Common myeloid progenitor, CD34-positive (primary cell): ENCODE data around the gene BTN2A1.
"Not testable (repeated sequence)": the region's sequence is repeated elsewhere in the genome, so short reads cannot be mapped to it uniquely, and the experiment has no call there.

Source experiments
- CTCF ChIA-PET: fragments of 350-600 bp; sonication (Branson Sonifier 250); formaldehyde crosslinking; loops from one replicate; lab custom pipeline; 2021; ENCODE audit warnings: antibody characterized with exemption; lab: Charles Lee
- POLR2A ChIA-PET: fragments of 350-600 bp; sonication (Branson Sonifier 250); formaldehyde crosslinking; loops from one replicate; lab custom pipeline; 2021; ENCODE audit warnings: antibody characterized with exemption; lab: Charles Lee
- DNase-seq, 3 donors: peaks; one replicate each; pipeline versions ENCODE4 v3.0.0 to v3.0.0-alpha.2; 2013
- H3K27ac ChIP-seq, 2 experiments: 1 replicate in 1 of 2; 2 replicates in 1 of 2; pipeline ENCODE4 v1.7.0; 2013; ENCODE audit warnings: inconsistent platforms in 2 of 2, low read length in 2 of 2, mild to moderate bottlenecking in 2 of 2, low read depth in 1 of 2, moderate library complexity in 1 of 2; ENCODE audit not compliant: severe bottlenecking in 2 of 2, insufficient read depth in 1 of 2, poor library complexity in 1 of 2
- H3K27me3 ChIP-seq, 5 experiments: replicated peaks in 2 of 5; 1 replicate in 3 of 5; 2 replicates in 2 of 5; pipeline versions ENCODE4 v1.6.1 to v1.7.0; 2013; ENCODE audit warnings: low read length in 4 of 5, mild to moderate bottlenecking in 2 of 5, moderate library complexity in 2 of 5, inconsistent platforms in 1 of 5; ENCODE audit not compliant: insufficient read depth in 5 of 5, control insufficient read depth in 4 of 5
- H3K36me3 ChIP-seq, 4 experiments: 1 replicate in 2 of 4; 2 replicates in 2 of 4; pipeline versions ENCODE4 v1.6.1 to v1.7.0; 2013; ENCODE audit warnings: low read length in 3 of 4, control low read depth in 1 of 4, mild to moderate bottlenecking in 1 of 4; ENCODE audit not compliant: control insufficient read depth in 4 of 4, insufficient read depth in 4 of 4
- H3K4me1 ChIP-seq, 4 experiments: 1 replicate in 3 of 4; 2 replicates in 1 of 4; pipeline versions ENCODE4 v1.6.1 to v1.7.1; 2013; ENCODE audit warnings: low read length in 3 of 4, mild to moderate bottlenecking in 3 of 4, control low read depth in 1 of 4, inconsistent platforms in 1 of 4, moderate library complexity in 1 of 4; ENCODE audit not compliant: control insufficient read depth in 4 of 4, insufficient read depth in 4 of 4; ENCODE audit errors: control extremely low read depth in 1 of 4
- H3K4me3 ChIP-seq, 7 experiments: 1 replicate in 4 of 7; 2 replicates in 3 of 7; pipeline versions ENCODE4 v1.5.1 to v1.7.0; 2013; ENCODE audit warnings: mild to moderate bottlenecking in 7 of 7, low read length in 6 of 7, moderate library complexity in 6 of 7, inconsistent platforms in 2 of 7, low read depth in 2 of 7, control low read depth in 1 of 7; ENCODE audit not compliant: insufficient read depth in 4 of 7, control insufficient read depth in 1 of 7; ENCODE audit errors: extremely low read depth in 1 of 7
- H3K9me3 ChIP-seq, 5 experiments: 1 replicate in 4 of 5; 2 replicates in 1 of 5; pipeline versions ENCODE4 v1.6.1 to v1.7.1; 2013; ENCODE audit warnings: low read length in 4 of 5, mild to moderate bottlenecking in 2 of 5, inconsistent platforms in 1 of 5, low read depth in 1 of 5, moderate library complexity in 1 of 5; ENCODE audit not compliant: control insufficient read depth in 4 of 5, insufficient read depth in 2 of 5; ENCODE audit errors: control extremely low read depth in 1 of 5
- WGBS: methylation state at CpG from one replicate; pipeline ENCODE4 v1.1.5; 2013; ENCODE audit not compliant: insufficient coverage; 5-methylcytosine and 5-hydroxymethylcytosine counted together

Gene BTN2A1

GRCh38 chr6:26452631-26453235 is 5.0 kb upstream of the BTN2A1 start:
- no peak for DNase-seq
- H3K9me3 ChIP-seq = no peaks in the 10 kb centered on the region
- H3K4me1 ChIP-seq = peaks cover 0 to 11% (median 6%) of the 10 kb centered on the region in 4 experiments
- POLR2A ChIA-PET = interaction anchor here (0.6 to 0.7 kb wide), 2 partner anchors 9 to 1862 kb away, joined by 3 read pairs; no protein-coding TSS in a partner anchor
- H3K27me3 ChIP-seq = no peaks in the 10 kb centered on the region
- no peak overlapping the region for H3K4me3 ChIP-seq
- H3K36me3 ChIP-seq = peaks cover 11 to 44% (median 25%) of the 10 kb centered on the region in 4 experiments
- H3K27ac ChIP-seq = no peak overlapping the region
- no CpG with 5 or more reads among the region's 1 CpG for WGBS
- CTCF ChIA-PET = interaction anchor here (1.1 kb wide), 1 partner anchor 43 kb away, joined by 3 read pairs; no protein-coding TSS in a partner anchor

GRCh38 chr6:26454631-26455030 is 3.1 kb upstream of the BTN2A1 start:
- Histone ChIP-seq H3K4me1 (peaks cover 0 to 18% (median 13%) of the 10 kb centered on the region in 4 experiments), H3K27ac (no peak overlapping the region), H3K27me3 (no peaks in the 10 kb centered on the region), H3K36me3 (peaks cover under 1 to 31% (median 16%) of the 10 kb centered on the region in 4 experiments), H3K9me3 (no peaks in the 10 kb centered on the region), H3K4me3 (no peak overlapping the region)
- ChIA-PET CTCF (interaction anchor here (1.0 to 1.4 kb wide), 4 partner anchors 10 to 116 kb away, joined by 3 to 4 read pairs (median 3); no protein-coding TSS in a partner anchor), POLR2A (no interaction called here)
- DNase-seq = no peak
- WGBS = 100% methylated on average over 1 of the region's 1 CpG

- DNase-seq = no peak
- CTCF ChIA-PET = interaction anchor here (0.7 to 1.3 kb wide), 7 partner anchors 10 to 117 kb away, joined by 3 read pairs; no protein-coding TSS in a partner anchor
- peaks cover 0 to 24% (median 13%) of the 10 kb centered on the region in 4 experiments for H3K4me1 ChIP-seq
- H3K4me3 ChIP-seq = no peak overlapping the region
- 93% methylated on average over 2 of the region's 3 CpGs for WGBS
- peaks cover 0 to 31% (median 18%) of the 10 kb centered on the region in 4 experiments for H3K36me3 ChIP-seq
- H3K27me3 ChIP-seq = no peaks in the 10 kb centered on the region
- no peaks in the 10 kb centered on the region for H3K9me3 ChIP-seq
- no peak overlapping the region for H3K27ac ChIP-seq
- POLR2A ChIA-PET = no interaction called here
Observed at GRCh38 chr6:26455357-26455970, 2.3 kb upstream of the BTN2A1 start.

DNA sequence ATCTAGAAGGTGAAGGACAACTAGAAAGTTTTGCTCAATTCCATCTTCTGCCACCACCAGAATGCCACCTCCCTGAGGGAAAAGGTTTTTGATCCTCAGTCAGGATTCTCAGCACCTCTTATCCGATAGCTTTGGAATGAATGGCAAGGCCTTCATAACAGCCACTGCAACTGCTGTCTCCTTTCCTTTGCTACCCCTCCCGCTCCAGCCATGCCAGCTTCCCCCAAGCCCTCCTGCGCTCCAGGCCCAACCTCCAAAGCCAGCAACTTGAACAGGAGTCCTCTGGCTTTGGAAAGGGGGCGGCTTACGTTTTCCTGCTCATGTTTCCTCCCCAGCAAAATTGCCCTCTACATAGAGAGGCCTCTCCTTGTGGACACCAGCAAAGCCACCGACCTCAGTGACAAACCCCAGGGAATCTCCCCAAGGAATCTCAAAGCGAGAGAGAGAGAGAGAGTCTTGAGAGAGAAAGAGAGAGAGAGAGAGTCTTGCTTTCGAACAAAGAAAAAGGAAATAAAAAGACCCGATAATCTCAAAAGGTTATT is 420 bp upstream of the BTN2A1 start:
- Histone ChIP-seq H3K27me3 (no peaks in the 10 kb centered on the region), H3K4me3 (peak overlapping the region in 6 of 7 experiments; percentile 91 to 100 (median 98)), H3K36me3 (peaks cover 0 to 26% (median 21%) of the 10 kb centered on the region in 4 experiments), H3K9me3 (no peaks in the 10 kb centered on the region), H3K4me1 (peaks cover 0 to 30% (median 13%) of the 10 kb centered on the region in 4 experiments), H3K27ac (peak overlapping the region; percentile 82 to 93)
- WGBS = 30% methylated on average over 8 of the region's 9 CpGs
- CTCF ChIA-PET = no interaction called here
- no peak for DNase-seq
- POLR2A ChIA-PET = no interaction called here

GRCh38 chr6:26459023-26459810 is 1.5 kb downstream of the BTN2A1 start:
- peak overlapping the region in 3 of 7 experiments; percentile 17 to 99 (median 91) for H3K4me3 ChIP-seq
- H3K36me3 ChIP-seq = peaks cover 4 to 41% (median 36%) of the 10 kb centered on the region in 4 experiments
- no peak for DNase-seq
- no peaks in the 10 kb centered on the region for H3K27me3 ChIP-seq
- 94% methylated on average over 15 of the region's 16 CpGs for WGBS
- H3K4me1 ChIP-seq = peaks cover 0 to 30% (median 13%) of the 10 kb centered on the region in 4 experiments
- POLR2A ChIA-PET = no interaction called here
- CTCF ChIA-PET = interaction anchor here (1.0 kb wide), 1 partner anchor 14 kb away, joined by 3 read pairs; no protein-coding TSS in a partner anchor
- H3K9me3 ChIP-seq = no peaks in the 10 kb centered on the region
- H3K27ac ChIP-seq = peak overlapping the region in 1 of 2 experiments; percentile 22

DNA sequence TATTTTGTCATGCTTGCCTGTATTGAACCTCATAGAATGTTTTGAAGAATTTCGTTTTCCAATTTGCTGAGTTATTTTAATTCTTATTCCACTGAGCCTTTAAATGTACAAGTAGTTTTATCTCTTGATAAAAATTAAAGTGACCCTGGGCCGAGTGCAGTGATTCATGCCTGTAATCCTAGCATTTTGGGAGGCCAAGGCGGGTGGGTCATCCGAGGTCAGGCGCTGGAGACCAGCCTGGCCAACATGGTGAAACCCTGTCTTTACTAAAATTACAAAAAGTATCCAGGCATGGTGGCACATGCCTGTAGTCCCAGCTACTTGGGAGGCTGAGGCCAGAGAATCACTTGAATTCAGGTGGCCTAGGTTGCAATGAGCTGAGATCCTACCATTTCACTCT is 3.6 kb downstream of the BTN2A1 start:
- H3K27me3 ChIP-seq, H3K4me3 ChIP-seq, DNase-seq, CTCF ChIA-PET, POLR2A ChIA-PET, H3K27ac ChIP-seq, H3K9me3 ChIP-seq: not testable (repeated sequence)
- peaks cover 16 to 63% (median 57%) of the 10 kb centered on the region in 4 experiments for H3K36me3 ChIP-seq
- 100% methylated on average over 3 of the region's 5 CpGs for WGBS
- H3K4me1 ChIP-seq = peaks cover 0 to 30% (median 13%) of the 10 kb centered on the region in 4 experiments
